WTC11 (cell line): ENCODE measurements around the gene EXOSC2. TPM values are rescaled to one million over a fixed set of nuclear protein-coding genes. Genes with fewer than 3 reads are reported as not detected.

ENCODE experiments used
- ATAC-seq: fragments of 200-7000 bp; cut with Tn5 transposase; 2 replicates; pipeline ENCODE4 v1.10.0; 2021; ENCODE audit warnings: mild to moderate bottlenecking, moderate library complexity
- CTCF ChIA-PET: fragments of 300-600 bp; sonication (Branson Sonifier 250); formaldehyde crosslinking; loops from one replicate; lab custom pipeline; 2021; ENCODE audit warnings: antibody characterized with exemption; lab: Charles Lee
- POLR2A ChIA-PET: fragments of 350-600 bp; sonication (Branson Sonifier 250); formaldehyde crosslinking; loops from one replicate; lab custom pipeline; 2021; ENCODE audit warnings: antibody characterized with exemption; lab: Charles Lee
- DNase-seq: peaks from one replicate; pipeline ENCODE4 v3.0.0; 2021; ENCODE audit warnings: low spot score
- H3K27ac Mint-ChIP-seq: 2 replicates; pipeline ENCODE4 v1.8.0; 2021; ENCODE audit warnings: mixed read lengths
- H3K27me3 Mint-ChIP-seq: 2 replicates; pipeline ENCODE4 v1.8.0; 2021; ENCODE audit warnings: low read depth, mild to moderate bottlenecking, moderate library complexity, mixed read lengths
- H3K36me3 Mint-ChIP-seq: 2 replicates; pipeline ENCODE4 v1.8.0; 2021; ENCODE audit warnings: mixed read lengths
- H3K4me1 Mint-ChIP-seq: 2 replicates; pipeline ENCODE4 v1.8.0; 2022; ENCODE audit warnings: mixed read lengths
- H3K4me3 Mint-ChIP-seq: 2 replicates; pipeline ENCODE4 v1.8.0; 2021; ENCODE audit warnings: mild to moderate bottlenecking, moderate library complexity, mixed read lengths
- H3K9me3 Mint-ChIP-seq: 2 replicates; pipeline ENCODE4 v1.8.0; 2021; ENCODE audit warnings: mixed read lengths
- CREM ChIP-seq: sonication (generic); formaldehyde crosslinking; IDR thresholded peaks from 2 replicates; pipeline ENCODE4 v1.8.1; 2022; ENCODE audit warnings: mild to moderate bottlenecking, missing genetic modification reagents, moderate library complexity
- ELF4 ChIP-seq: sonication (generic); formaldehyde crosslinking; IDR thresholded peaks from 2 replicates; pipeline ENCODE4 v1.8.1; 2022; ENCODE audit warnings: low read depth, mild to moderate bottlenecking, moderate library complexity, missing genetic modification reagents
- ESRRA ChIP-seq: sonication (generic); formaldehyde crosslinking; IDR thresholded peaks from 2 replicates; pipeline ENCODE4 v1.8.1; 2022; ENCODE audit warnings: mild to moderate bottlenecking, missing genetic modification reagents, borderline replicate concordance
- FOXJ3 ChIP-seq: sonication (generic); formaldehyde crosslinking; IDR thresholded peaks from 2 replicates; pipeline ENCODE4 v1.9.0; 2021; ENCODE audit warnings: missing genetic modification reagents, mild to moderate bottlenecking, borderline replicate concordance
- FOXP1 ChIP-seq: sonication (generic); formaldehyde crosslinking; IDR thresholded peaks from 2 replicates; pipeline ENCODE4 v1.8.0; 2022; ENCODE audit warnings: missing genetic modification reagents, mild to moderate bottlenecking, moderate library complexity, borderline replicate concordance
- GABPB1 ChIP-seq: sonication (generic); formaldehyde crosslinking; IDR thresholded peaks from 2 replicates; pipeline ENCODE4 v1.8.1; 2023; ENCODE audit warnings: mild to moderate bottlenecking, missing genetic modification reagents
- JUN ChIP-seq: sonication (generic); formaldehyde crosslinking; IDR thresholded peaks from 2 replicates; pipeline ENCODE4 v1.8.0; 2023; ENCODE audit warnings: mild to moderate bottlenecking, missing genetic modification reagents
- MYBL2 ChIP-seq: sonication (generic); formaldehyde crosslinking; IDR thresholded peaks from 2 replicates; pipeline ENCODE4 v1.8.1; 2023; ENCODE audit warnings: mild to moderate bottlenecking, moderate library complexity, missing genetic modification reagents
- NFATC4 ChIP-seq: fragments of 250-450 bp; sonication (Bioruptor Pico); IDR thresholded peaks from 2 replicates; pipeline ENCODE4 v1.9.0; 2021; ENCODE audit warnings: mild to moderate bottlenecking
- OVOL2 ChIP-seq: fragments of 250-450 bp; sonication (Bioruptor Pico); IDR thresholded peaks from 2 replicates; pipeline ENCODE4 v1.9.0; 2021; ENCODE audit warnings: mild to moderate bottlenecking, borderline replicate concordance
- RORB ChIP-seq: fragments of 250-450 bp; sonication (Bioruptor Pico); IDR thresholded peaks from 2 replicates; pipeline ENCODE4 v1.9.0; 2021; ENCODE audit warnings: mild to moderate bottlenecking
- SOX15 ChIP-seq: fragments of 250-450 bp; sonication (Bioruptor Pico); IDR thresholded peaks from 2 replicates; pipeline ENCODE4 v1.9.0; 2021; ENCODE audit warnings: mild to moderate bottlenecking
- TCF7 ChIP-seq: sonication (generic); formaldehyde crosslinking; IDR thresholded peaks from 2 replicates; pipeline ENCODE4 v1.8.0; 2022; ENCODE audit warnings: mild to moderate bottlenecking, low read depth, missing genetic modification reagents, moderate library complexity
- TEAD1 ChIP-seq: sonication (generic); formaldehyde crosslinking; IDR thresholded peaks from 2 replicates; pipeline ENCODE4 v1.8.0; 2022; ENCODE audit warnings: mild to moderate bottlenecking, missing genetic modification reagents
- TEAD4 ChIP-seq: sonication (generic); formaldehyde crosslinking; IDR thresholded peaks from 2 replicates; pipeline ENCODE4 v1.8.0; 2022; ENCODE audit warnings: mild to moderate bottlenecking, missing genetic modification reagents
- ZBTB43 ChIP-seq: sonication (generic); formaldehyde crosslinking; IDR thresholded peaks from 2 replicates; pipeline ENCODE4 v1.8.1; 2023; ENCODE audit warnings: mild to moderate bottlenecking, missing genetic modification reagents
- total RNA-seq: library from RNA; stranded (reverse); gene quantifications from 3 replicates; pipeline ENCODE4 v1.2.3, GENCODE V29; 2021
- TF ChIP-seq, protein P1 (sequence below): fragments of 250-450 bp; sonication (Bioruptor Pico); IDR thresholded peaks from 2 replicates; pipeline ENCODE4 v1.9.0; 2021; ENCODE audit warnings: mild to moderate bottlenecking
- TF ChIP-seq, protein P2 (sequence below): sonication (generic); formaldehyde crosslinking; IDR thresholded peaks from 2 replicates; pipeline ENCODE4 v1.8.1; 2023; ENCODE audit warnings: mild to moderate bottlenecking, moderate library complexity, missing genetic modification reagents
- TF ChIP-seq, protein P3 (sequence below): sonication (generic); formaldehyde crosslinking; IDR thresholded peaks from 2 replicates; pipeline ENCODE4 v1.8.0; 2023; ENCODE audit warnings: missing genetic modification reagents, mild to moderate bottlenecking, borderline replicate concordance

The EXOSC2 gene
- total RNA-seq, 1 experiment from 2014 or later = 76.1 TPM

DNA sequence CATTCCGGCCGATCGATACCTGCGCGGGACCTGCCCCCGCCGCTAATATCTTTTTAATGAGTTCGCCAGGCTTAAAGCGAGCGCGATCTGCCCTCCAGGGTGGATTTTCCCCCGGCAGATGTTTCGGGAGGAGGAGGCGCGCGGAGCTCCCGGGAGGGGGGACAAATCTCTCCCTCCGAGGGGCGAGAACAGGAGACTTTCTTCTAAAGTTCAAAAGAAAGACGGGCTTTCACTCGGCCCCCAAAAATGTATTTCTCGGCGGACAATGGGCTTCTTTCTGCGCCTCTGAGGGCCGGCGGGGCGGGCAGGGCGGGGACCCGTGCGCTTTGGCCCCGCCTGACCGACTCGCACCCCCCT is 33.3 kb upstream of the EXOSC2 start (continued):
- no peak for TF ChIP-seq FOXP1 (CRISPR knock-in tag)
- TF ChIP-seq MYBL2 (CRISPR knock-in tag) = no peak
- TF ChIP-seq, protein P1, sequence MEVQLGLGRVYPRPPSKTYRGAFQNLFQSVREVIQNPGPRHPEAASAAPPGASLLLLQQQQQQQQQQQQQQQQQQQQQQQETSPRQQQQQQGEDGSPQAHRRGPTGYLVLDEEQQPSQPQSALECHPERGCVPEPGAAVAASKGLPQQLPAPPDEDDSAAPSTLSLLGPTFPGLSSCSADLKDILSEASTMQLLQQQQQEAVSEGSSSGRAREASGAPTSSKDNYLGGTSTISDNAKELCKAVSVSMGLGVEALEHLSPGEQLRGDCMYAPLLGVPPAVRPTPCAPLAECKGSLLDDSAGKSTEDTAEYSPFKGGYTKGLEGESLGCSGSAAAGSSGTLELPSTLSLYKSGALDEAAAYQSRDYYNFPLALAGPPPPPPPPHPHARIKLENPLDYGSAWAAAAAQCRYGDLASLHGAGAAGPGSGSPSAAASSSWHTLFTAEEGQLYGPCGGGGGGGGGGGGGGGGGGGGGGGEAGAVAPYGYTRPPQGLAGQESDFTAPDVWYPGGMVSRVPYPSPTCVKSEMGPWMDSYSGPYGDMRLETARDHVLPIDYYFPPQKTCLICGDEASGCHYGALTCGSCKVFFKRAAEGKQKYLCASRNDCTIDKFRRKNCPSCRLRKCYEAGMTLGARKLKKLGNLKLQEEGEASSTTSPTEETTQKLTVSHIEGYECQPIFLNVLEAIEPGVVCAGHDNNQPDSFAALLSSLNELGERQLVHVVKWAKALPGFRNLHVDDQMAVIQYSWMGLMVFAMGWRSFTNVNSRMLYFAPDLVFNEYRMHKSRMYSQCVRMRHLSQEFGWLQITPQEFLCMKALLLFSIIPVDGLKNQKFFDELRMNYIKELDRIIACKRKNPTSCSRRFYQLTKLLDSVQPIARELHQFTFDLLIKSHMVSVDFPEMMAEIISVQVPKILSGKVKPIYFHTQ = no peak
- TF ChIP-seq, protein P2, sequence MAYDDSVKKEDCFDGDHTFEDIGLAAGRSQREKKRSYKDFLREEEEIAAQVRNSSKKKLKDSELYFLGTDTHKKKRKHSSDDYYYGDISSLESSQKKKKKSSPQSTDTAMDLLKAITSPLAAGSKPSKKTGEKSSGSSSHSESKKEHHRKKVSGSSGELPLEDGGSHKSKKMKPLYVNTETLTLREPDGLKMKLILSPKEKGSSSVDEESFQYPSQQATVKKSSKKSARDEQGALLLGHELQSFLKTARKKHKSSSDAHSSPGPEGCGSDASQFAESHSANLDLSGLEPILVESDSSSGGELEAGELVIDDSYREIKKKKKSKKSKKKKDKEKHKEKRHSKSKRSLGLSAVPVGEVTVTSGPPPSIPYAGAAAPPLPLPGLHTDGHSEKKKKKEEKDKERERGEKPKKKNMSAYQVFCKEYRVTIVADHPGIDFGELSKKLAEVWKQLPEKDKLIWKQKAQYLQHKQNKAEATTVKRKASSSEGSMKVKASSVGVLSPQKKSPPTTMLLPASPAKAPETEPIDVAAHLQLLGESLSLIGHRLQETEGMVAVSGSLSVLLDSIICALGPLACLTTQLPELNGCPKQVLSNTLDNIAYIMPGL (CRISPR knock-in tag) = no peak
- no peak for TF ChIP-seq OVOL2 (CRISPR knock-in tag)
- TF ChIP-seq NFATC4 (CRISPR knock-in tag) = no peak
- no peak for TF ChIP-seq CREM (CRISPR knock-in tag)

GRCh38 chr9:130660683-130661450 is 32.7 kb upstream of the EXOSC2 start:
- peak; percentile 4 for ATAC-seq
- Mint-ChIP-seq H3K27ac (no peak overlapping the region), H3K36me3 (peaks cover 6% of the 10 kb centered on the region; the same call in 1 of the 2 replicates), H3K9me3 (no peaks in the 10 kb centered on the region), H3K4me1 (peaks cover 21% of the 10 kb centered on the region), H3K27me3 (peaks cover 100% of the 10 kb centered on the region), H3K4me3 (peak overlapping the region; percentile 70)
- DNase-seq = peak; percentile 58
- ChIA-PET CTCF (interaction anchor here (0.6 to 4.5 kb wide), 4 partner anchors 20 to 656 kb away, joined by 3 to 39 read pairs (median 4); no protein-coding TSS in a partner anchor), POLR2A (interaction anchor here (0.6 kb wide), 1 partner anchor 8 kb away, joined by 4 read pairs; no protein-coding TSS in a partner anchor)
- TF ChIP-seq ESRRA (CRISPR knock-in tag) (no peak), JUN (CRISPR knock-in tag) (no peak), RORB (CRISPR knock-in tag) (no peak), MYBL2 (CRISPR knock-in tag) (no peak), ZBTB43 (CRISPR knock-in tag) (no peak), TEAD1 (no peak), FOXJ3 (no peak), TCF7 (CRISPR knock-in tag) (no peak)

GRCh38 chr9:130661451-130662098 is 32.0 kb upstream of the EXOSC2 start:
- H3K36me3 Mint-ChIP-seq = peaks cover 6% of the 10 kb centered on the region; the same call in 1 of the 2 replicates
- CTCF ChIA-PET = interaction anchor here (0.6 to 4.5 kb wide), 4 partner anchors 19 to 656 kb away, joined by 3 to 39 read pairs (median 4); no protein-coding TSS in a partner anchor
- H3K27ac Mint-ChIP-seq = no peak overlapping the region
- peaks cover 100% of the 10 kb centered on the region for H3K27me3 Mint-ChIP-seq
- H3K4me3 Mint-ChIP-seq = peak overlapping the region; percentile 70
- ATAC-seq (no peak), DNase-seq (peak; percentile 29)
- POLR2A ChIA-PET = no interaction called here
- H3K9me3 Mint-ChIP-seq = no peaks in the 10 kb centered on the region
- peaks cover 24% of the 10 kb centered on the region for H3K4me1 Mint-ChIP-seq
- TF ChIP-seq GABPB1 (CRISPR knock-in tag) (no peak), SOX15 (CRISPR knock-in tag) (no peak), ELF4 (CRISPR knock-in tag) (no peak), TEAD4 (CRISPR knock-in tag) (no peak)
- TF ChIP-seq, protein P1 = no peak
- TF ChIP-seq, protein P3, sequence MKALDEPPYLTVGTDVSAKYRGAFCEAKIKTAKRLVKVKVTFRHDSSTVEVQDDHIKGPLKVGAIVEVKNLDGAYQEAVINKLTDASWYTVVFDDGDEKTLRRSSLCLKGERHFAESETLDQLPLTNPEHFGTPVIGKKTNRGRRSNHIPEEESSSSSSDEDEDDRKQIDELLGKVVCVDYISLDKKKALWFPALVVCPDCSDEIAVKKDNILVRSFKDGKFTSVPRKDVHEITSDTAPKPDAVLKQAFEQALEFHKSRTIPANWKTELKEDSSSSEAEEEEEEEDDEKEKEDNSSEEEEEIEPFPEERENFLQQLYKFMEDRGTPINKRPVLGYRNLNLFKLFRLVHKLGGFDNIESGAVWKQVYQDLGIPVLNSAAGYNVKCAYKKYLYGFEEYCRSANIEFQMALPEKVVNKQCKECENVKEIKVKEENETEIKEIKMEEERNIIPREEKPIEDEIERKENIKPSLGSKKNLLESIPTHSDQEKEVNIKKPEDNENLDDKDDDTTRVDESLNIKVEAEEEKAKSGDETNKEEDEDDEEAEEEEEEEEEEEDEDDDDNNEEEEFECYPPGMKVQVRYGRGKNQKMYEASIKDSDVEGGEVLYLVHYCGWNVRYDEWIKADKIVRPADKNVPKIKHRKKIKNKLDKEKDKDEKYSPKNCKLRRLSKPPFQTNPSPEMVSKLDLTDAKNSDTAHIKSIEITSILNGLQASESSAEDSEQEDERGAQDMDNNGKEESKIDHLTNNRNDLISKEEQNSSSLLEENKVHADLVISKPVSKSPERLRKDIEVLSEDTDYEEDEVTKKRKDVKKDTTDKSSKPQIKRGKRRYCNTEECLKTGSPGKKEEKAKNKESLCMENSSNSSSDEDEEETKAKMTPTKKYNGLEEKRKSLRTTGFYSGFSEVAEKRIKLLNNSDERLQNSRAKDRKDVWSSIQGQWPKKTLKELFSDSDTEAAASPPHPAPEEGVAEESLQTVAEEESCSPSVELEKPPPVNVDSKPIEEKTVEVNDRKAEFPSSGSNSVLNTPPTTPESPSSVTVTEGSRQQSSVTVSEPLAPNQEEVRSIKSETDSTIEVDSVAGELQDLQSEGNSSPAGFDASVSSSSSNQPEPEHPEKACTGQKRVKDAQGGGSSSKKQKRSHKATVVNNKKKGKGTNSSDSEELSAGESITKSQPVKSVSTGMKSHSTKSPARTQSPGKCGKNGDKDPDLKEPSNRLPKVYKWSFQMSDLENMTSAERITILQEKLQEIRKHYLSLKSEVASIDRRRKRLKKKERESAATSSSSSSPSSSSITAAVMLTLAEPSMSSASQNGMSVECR (CRISPR knock-in tag) = no peak
